K562 (cell line): ENCODE data around the gene MTA2. TPM values are rescaled to one million over a fixed set of nuclear protein-coding genes. Genes with fewer than 3 reads are reported as not detected.

Source experiments
- BCL6 ChIP-seq: fragments of 250-450 bp; sonication (Bioruptor Pico); IDR thresholded peaks from 2 replicates; pipeline ENCODE4 v1.4.0; 2020
- CTBP1 ChIP-seq: fragments of 450-650 bp; IDR thresholded peaks from 2 replicates; pipeline ENCODE4 v1.6.1; 2016; ENCODE audit warnings: borderline replicate concordance
- DIDO1 ChIP-seq: fragments of 450-650 bp; IDR thresholded peaks from 2 replicates; pipeline ENCODE4 v1.6.1; 2016; ENCODE audit warnings: low read depth, missing biosample characterization, missing genetic modification characterization
- HMG20B ChIP-seq: fragments of 250-450 bp; sonication (Bioruptor Pico); IDR thresholded peaks from 2 replicates; pipeline ENCODE4 v1.5.0; 2021; ENCODE audit warnings: mild to moderate bottlenecking
- MCM3 ChIP-seq: fragments of 450-650 bp; IDR thresholded peaks from 2 replicates; pipeline ENCODE4 v1.6.1; 2016
- NFIC ChIP-seq: fragments of 450-650 bp; IDR thresholded peaks from 2 replicates; pipeline ENCODE4 v1.6.1; 2017; ENCODE audit warnings: mild to moderate bottlenecking, inconsistent platforms
- PCBP1 ChIP-seq: fragments of 200-400 bp; formaldehyde crosslinking; IDR thresholded peaks from 2 replicates; pipeline ENCODE4 v1.6.1; 2018; ENCODE audit warnings: mild to moderate bottlenecking, low read depth, low read length; ENCODE audit not compliant: poor library complexity, severe bottlenecking
- SREBF1 ChIP-seq: fragments of 150-350 bp; IDR thresholded peaks from 2 replicates; pipeline ENCODE4 v1.6.1; 2014; ENCODE audit warnings: antibody characterized with exemption, low read depth, low read length, borderline replicate concordance
- TBP ChIP-seq: optimal IDR thresholded peaks from 2 replicates; pipeline ENCODE3; 2011; ENCODE audit warnings: low read depth, low read length, improper control_type of control experiment
- ZNF165 ChIP-seq: fragments of 250-450 bp; sonication (Bioruptor Pico); IDR thresholded peaks from 2 replicates; pipeline ENCODE4 v1.4.0; 2020; ENCODE audit warnings: borderline replicate concordance
- ZNF24 ChIP-seq: fragments of 450-650 bp; IDR thresholded peaks from 2 replicates; pipeline ENCODE4 v1.6.1; 2016
- ZNF41 ChIP-seq: fragments of 250-450 bp; sonication (Bioruptor Pico); conservative IDR thresholded peaks from 2 replicates; pipeline ENCODE4 v1.4.0; 2020; ENCODE audit warnings: mild to moderate bottlenecking
- ZNF592 ChIP-seq: fragments of 450-650 bp; IDR thresholded peaks from 2 replicates; pipeline ENCODE4 v1.6.1; 2017; ENCODE audit warnings: antibody characterized with exemption, mild to moderate bottlenecking
- ZNF778 ChIP-seq: fragments of 450-650 bp; formaldehyde crosslinking; IDR thresholded peaks from 2 replicates; pipeline ENCODE4 v1.4.0; 2020; ENCODE audit warnings: mild to moderate bottlenecking, moderate library complexity
- polyA plus RNA-seq, 8 experiments: library from polyadenylated mRNA; depleted of rRNA in 4 of 8; stranded (reverse) in 5 of 8; unstranded in 3 of 8; fragments of >200 nt; fragmentation: Nextera tagmentation in 2 of 8; fragmentation: Illumina TruSeq in 1 of 8; extraction: Ambion mirVana in 2 of 8; extraction: Trizol in 1 of 8; gene quantifications; 2 replicates each; pipeline versions ENCODE4 v1.2.1 to v1.2.3, GENCODE V29; 2011 to 2014; ENCODE audit warnings: inconsistent platforms in 1 of 8, missing spikeins in 1 of 8
- total RNA-seq, 7 experiments: library from RNA; depleted of rRNA in 6 of 7; stranded (reverse); fragments of >200 nt in 6 of 7; fragmentation: Illumina TruSeq in 2 of 7; extraction: Trizol in 2 of 7; gene quantifications; 2 replicates each; pipeline versions ENCODE4 v1.2.1 to v1.2.3, GENCODE V29; 2011 to 2021; ENCODE audit warnings: low replicate concordance in 1 of 7
- TF ChIP-seq, protein P1 (sequence below): fragments of 200-400 bp; formaldehyde crosslinking; IDR thresholded peaks from 2 replicates; pipeline ENCODE4 v1.6.1; 2017; ENCODE audit warnings: mild to moderate bottlenecking, low read depth, low read length, moderate library complexity
- TF ChIP-seq, protein P2 (sequence below): sonication (generic); formaldehyde crosslinking; IDR thresholded peaks from 2 replicates; pipeline ENCODE4 v1.8.1; 2023; ENCODE audit warnings: missing genetic modification reagents, mild to moderate bottlenecking, borderline replicate concordance

Gene MTA2
- total and polyA plus RNA-seq, 9 of the 15 experiments (the other 6 are each of a cell fraction or from before 2014, with no cell fraction given) = 6.2 to 220 (median 172) TPM

DNA sequence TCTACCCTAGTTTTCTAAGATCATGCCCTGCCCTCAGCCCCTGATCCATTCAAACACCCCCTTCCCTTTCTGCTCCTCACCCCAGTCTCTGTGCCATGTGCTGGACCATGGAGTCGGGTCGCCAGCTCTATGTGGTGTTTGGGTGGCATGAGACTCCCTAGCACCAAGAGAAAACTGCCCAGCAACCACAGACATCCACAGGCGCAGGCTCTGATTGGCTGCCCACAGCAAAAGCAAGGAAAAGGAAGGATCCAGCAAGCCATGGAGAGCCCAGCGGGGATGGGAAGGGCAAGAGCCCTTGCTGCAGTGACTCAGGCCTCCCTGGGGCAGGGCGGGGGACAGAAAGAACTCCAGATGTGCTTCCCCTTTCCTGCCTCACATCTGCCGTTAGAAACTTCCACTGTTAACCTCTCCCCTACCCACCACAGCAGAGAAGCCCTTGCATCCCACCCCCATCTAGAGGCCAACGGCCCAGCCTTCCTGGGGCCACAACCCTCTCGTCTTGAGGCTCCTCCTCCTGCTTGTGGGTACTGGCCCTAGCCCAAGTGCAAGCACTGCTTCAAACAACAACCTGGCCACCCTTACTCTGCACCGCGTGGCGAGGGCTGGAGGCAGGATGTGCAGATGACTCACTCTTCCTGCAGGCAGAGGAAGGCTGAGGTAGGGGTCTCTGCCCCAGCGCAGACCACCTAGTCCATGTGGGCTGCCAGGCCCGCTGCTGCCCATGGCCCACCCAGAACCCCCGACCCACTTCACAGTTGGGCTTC is 45.4 kb downstream of the MTA2 start (continued):
- peak; percentile 76 for TF ChIP-seq NFIC
- peak; percentile 85 for TF ChIP-seq ZNF592
- TF ChIP-seq ZNF165 (CRISPR knock-in tag) = 0 out of 2 replicates have a peak, but pooled peaks have one; percentile 47
- peak; percentile 44; the same call in 1 of the 2 replicates for TF ChIP-seq SREBF1
- TF ChIP-seq TBP = no peak
- no peak for TF ChIP-seq ZNF24
- TF ChIP-seq PCBP1 = no peak
- TF ChIP-seq, protein P1, sequence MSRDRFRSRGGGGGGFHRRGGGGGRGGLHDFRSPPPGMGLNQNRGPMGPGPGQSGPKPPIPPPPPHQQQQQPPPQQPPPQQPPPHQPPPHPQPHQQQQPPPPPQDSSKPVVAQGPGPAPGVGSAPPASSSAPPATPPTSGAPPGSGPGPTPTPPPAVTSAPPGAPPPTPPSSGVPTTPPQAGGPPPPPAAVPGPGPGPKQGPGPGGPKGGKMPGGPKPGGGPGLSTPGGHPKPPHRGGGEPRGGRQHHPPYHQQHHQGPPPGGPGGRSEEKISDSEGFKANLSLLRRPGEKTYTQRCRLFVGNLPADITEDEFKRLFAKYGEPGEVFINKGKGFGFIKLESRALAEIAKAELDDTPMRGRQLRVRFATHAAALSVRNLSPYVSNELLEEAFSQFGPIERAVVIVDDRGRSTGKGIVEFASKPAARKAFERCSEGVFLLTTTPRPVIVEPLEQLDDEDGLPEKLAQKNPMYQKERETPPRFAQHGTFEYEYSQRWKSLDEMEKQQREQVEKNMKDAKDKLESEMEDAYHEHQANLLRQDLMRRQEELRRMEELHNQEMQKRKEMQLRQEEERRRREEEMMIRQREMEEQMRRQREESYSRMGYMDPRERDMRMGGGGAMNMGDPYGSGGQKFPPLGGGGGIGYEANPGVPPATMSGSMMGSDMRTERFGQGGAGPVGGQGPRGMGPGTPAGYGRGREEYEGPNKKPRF = no peak
- TF ChIP-seq HMG20B (CRISPR knock-in tag) = no peak; the same call in 1 of the 2 replicates
- no peak for TF ChIP-seq DIDO1 (tag)
- TF ChIP-seq, protein P2, sequence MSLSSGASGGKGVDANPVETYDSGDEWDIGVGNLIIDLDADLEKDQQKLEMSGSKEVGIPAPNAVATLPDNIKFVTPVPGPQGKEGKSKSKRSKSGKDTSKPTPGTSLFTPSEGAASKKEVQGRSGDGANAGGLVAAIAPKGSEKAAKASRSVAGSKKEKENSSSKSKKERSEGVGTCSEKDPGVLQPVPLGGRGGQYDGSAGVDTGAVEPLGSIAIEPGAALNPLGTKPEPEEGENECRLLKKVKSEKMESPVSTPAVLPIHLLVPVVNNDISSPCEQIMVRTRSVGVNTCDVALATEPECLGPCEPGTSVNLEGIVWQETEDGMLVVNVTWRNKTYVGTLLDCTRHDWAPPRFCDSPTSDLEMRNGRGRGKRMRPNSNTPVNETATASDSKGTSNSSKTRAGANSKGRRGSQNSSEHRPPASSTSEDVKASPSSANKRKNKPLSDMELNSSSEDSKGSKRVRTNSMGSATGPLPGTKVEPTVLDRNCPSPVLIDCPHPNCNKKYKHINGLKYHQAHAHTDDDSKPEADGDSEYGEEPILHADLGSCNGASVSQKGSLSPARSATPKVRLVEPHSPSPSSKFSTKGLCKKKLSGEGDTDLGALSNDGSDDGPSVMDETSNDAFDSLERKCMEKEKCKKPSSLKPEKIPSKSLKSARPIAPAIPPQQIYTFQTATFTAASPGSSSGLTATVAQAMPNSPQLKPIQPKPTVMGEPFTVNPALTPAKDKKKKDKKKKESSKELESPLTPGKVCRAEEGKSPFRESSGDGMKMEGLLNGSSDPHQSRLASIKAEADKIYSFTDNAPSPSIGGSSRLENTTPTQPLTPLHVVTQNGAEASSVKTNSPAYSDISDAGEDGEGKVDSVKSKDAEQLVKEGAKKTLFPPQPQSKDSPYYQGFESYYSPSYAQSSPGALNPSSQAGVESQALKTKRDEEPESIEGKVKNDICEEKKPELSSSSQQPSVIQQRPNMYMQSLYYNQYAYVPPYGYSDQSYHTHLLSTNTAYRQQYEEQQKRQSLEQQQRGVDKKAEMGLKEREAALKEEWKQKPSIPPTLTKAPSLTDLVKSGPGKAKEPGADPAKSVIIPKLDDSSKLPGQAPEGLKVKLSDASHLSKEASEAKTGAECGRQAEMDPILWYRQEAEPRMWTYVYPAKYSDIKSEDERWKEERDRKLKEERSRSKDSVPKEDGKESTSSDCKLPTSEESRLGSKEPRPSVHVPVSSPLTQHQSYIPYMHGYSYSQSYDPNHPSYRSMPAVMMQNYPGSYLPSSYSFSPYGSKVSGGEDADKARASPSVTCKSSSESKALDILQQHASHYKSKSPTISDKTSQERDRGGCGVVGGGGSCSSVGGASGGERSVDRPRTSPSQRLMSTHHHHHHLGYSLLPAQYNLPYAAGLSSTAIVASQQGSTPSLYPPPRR (CRISPR knock-in tag) = no peak
- no peak for TF ChIP-seq MCM3
- no peak for TF ChIP-seq ZNF41 (CRISPR knock-in tag)
- no peak for TF ChIP-seq BCL6
- TF ChIP-seq CTBP1 = peak; percentile 90
- no peak for TF ChIP-seq ZNF778 (CRISPR knock-in tag)
